Activated T-cell treated with anti-CD3 and anti-CD28 coated beads for 4 hours (primary cell): ENCODE data around the gene BICRAL.
"Not testable (repeated sequence)": the region's sequence is repeated elsewhere in the genome, so short reads cannot be mapped to it uniquely, and the experiment has no call there.

Source experiments
- DNase-seq: peaks from one replicate; pipeline ENCODE4 v3.0.0-alpha.2; 2020

The BICRAL gene

DNA sequence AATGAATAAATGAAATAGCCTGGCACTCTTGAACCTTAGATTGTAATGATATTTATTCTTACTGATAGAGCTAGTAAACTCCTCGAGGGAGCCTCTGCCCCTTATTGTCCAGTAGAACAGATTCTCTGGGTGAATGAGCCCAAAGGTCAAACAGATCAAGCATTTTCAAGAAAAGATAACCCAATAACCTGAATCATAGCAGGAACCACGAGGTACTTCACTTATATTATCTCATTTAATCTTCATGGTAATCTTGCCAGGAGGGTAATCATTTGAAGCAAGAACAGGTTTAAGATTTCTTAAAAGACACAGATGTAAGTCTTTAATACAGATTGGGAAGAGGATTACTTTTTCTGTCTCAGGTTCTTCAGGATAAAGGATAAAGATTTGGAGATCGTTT, 18.9 kb upstream of the BICRAL start:
- no peak for DNase-seq

DNA sequence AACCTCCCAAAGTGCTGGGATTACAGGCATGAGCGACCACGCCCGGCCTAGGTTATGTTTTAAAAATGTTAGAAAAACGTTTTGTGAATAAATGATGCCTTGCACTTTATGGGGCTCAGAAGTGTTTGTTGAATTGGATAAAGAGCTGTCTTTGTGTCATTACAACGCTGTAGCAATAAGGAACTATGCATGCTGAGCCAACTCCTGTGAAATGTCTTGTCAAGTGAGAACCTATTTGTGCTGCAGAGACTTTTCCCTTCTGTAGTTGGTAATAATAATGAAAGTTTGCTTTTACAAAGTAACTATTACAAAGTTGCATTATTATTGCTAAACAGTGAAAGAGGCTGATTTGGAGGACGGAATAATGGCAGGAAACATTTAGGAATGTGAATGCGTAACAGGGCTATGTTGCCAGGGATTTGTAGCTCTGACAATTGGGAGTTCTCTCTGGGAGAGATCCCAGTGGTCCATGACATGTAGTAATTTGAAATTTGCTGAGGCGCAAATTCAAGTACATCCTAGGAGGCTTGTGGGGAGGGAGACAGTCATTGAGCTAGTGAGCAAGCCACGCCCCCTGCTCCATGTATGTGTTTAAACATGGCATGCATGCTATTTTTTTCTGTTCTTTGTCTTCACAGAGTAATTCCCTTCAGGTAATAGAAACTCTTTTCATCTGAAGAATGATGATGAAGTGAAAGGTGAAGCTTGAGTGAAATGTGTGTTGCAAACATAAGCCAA, 16.8 kb upstream of the BICRAL start:
- no peak for DNase-seq

DNA sequence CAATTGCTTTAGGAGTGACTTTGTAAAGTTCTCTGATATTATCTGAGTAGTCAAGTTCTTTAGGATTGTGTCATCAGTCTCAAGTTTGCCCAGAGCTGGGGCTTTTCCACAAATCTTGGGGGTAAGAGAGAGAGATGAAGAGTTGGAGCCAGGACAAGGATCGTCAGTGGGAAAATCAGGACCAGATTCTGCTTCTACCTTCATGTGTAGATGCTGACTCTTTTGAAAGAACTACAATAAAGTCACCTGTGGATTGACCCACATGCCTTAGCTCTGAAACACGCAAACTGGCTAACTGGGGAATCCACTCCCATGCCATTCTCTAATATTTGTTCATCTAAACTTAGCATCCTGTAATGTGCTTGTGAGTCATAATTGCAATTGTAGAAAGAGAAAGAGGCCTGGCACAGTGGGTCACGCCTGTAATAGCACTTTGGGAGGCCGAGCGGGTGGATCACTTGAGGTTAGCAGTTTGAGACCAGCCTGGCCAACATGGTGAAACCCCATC, 15.6 kb upstream of the BICRAL start:
- DNase-seq: no peak

DNA sequence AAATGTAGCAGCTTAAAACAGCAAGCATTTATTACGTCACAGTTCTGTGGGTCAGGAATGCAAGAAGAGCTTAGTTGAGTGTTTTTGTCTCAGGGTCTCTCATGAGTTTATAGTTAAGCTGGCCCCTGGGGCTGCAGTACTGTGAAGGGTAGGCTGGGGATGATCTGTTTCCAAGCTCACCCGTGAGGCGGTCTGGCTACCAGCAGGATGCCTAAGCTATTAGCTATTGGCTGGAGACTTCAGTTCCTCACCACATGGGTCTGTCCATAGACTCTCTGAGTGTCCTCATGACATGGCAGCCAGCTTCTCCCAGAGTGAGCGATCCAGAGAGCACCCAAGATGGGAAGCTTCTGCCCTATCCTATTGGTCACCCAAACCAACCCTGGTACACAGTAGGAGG, 12.8 kb upstream of the BICRAL start:
- DNase-seq: no peak

DNA sequence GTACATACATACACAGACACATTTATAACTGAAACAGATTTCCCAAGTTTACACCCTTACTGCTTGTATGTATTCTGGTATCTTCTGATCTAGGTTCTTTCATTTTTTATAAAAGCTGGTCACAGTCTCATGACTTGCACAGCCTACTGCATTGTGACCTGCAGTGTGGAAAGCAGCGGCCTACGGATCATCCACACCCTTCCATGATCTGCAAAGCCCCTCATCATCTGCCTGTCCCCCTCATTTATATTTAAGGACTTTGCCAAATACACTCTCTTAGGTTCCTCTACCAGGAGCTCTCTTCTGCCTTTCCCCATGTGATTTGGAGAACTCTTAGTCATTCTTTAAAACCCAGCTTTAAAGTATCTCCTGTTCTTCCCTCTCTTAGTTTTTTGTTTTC, 12.0 kb upstream of the BICRAL start:
- no peak for DNase-seq

DNA sequence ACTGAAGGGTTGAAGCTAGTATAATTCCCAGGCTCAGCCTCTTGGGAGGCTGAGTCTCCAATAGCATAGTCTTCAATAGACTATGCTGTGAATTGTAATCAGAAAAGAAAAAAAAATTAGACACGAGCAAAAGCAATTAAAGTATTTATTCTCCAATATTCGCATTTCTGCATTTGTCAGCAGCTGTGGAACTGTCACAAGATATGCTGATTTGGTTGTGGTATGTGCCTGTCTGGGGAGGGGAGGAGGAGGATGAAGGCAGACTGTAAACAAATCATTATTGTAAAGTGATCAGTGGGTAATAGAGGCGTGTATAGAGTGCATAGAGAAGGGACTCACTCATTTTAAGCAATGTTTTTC, 10.1 kb upstream of the BICRAL start:
- no peak for DNase-seq

DNA sequence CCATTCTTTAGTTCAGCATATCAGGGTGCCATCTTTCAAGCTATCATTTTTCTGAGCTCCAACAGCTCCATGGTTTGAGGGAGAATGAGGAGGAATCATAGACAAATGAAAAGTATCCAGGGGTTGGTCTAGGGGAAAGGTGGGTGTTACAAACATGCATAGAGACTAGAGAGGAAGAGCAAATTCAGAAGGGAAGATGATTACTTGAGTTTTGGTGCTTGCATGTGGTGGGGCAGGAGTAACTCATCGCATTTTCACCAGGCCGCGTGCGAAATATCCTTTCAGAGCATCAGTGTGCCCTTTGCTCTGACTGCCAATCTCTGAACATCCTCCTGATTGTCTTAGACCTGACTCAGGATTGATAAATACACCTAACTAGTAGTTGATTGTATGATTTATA, 7.7 kb upstream of the BICRAL start:
- no peak for DNase-seq

DNA sequence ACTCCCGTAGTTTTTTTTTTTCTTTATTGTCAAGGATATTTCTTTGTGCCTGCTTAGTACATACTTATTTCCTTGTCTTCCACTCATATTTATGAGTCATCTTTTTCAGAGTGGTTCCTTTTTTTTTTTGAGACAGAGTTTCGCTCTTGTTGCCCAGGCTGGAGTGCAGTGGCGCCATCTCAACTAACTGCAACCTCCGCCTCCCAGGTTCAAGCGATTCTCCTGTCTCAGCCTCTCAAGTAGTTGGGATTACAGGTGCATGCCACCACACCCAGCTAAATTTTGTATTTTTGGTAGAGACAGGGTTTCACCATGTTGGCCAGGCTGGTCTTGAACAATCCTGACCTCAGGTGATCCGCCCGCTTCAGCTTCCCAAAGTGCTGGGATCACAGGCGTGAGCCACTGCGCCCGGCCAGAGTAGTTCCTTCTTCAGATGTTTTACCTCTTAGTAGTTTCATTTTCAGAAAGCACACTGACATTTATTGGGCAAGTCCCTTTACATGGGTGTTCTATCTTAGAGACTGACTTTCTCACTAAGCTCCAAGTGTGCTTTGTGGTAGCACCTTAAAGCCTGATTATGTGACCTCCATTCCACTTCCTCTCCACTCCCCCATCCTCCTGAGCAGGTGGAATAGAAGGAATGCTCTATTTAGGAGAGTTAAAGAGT, 6.9 kb upstream of the BICRAL start:
- DNase-seq: not testable (repeated sequence)

DNA sequence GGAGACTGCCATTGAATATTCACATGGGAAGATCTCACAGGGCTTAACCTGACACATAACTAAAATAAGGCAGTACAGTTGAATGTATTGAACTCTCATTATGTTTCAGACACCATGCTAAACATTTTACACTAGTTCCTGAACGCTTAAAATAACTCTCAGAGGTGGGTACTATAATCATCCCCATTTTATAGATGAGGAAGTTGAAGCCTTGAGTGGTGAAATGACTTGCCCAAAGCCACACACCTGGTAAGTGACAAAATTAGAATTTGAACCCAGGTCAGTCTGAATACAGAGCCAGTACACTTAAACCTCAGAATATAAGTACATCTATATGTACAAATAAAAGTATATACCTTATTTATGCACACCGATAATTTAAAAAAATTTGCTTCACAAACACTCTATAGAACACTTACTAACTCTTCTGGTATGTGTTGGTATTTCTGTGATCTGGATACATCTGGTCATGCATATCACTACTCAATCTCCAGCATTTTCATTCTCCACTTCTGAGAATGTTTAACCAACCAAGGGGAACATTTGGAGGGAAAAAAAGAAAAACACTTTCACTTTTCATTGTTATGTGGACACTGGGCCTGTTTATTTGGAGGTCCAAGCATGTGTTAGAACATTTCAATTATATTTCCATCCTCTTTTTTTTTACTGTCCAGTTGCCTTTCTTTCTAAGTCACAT, 4.6 kb upstream of the BICRAL start:
- DNase-seq: no peak

DNA sequence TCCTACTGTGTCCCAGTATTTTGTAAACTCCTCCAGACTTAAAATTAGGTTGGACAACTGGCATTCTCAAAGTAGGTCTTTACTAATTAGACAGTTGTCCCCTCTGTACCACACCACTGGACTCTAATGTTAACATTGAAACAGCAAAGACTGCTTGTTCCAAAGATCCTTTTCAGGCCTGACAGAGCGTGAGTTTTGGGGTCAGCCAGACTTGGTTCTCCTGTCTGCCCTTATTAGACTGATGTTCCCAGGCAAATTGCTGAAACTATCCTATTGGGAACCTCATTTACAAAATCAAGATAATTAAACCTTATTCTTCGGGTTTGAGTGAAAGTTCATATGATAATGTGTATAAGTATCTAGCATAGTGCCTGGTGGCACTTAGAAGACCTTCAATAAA, 3.7 kb upstream of the BICRAL start:
- DNase-seq: no peak

DNA sequence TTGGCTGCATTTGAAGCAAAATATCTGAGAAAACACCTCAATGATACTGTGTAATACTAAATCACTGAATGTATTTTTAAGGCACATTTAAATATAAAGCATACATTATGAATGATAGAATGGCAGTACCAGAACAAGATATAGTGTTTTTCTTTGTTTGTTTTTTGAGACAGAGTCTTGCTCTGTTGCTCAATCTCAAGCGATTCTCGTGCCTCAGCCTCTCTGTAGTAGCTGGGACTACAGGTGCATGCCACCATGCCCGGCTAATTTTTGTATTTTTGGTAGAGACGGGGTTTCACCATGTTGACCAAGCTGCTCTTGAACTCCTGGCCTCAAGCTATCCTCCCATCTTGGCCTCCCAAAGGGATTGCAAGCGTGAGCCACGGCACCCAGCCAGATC, 2.3 kb upstream of the BICRAL start:
- no peak for DNase-seq

DNA sequence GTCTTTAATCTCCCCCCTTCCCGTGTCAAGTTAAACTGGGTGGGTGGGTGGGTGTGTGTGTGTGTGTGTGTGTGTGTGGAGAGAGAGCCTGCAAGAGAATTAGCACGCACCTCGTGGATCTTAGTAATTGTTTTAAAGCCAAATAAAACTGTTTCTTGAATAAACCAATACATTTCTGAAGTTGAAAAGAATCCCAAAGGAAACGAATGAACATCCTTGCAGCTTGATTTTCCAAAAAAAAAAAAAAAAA, 381 bp upstream of the BICRAL start:
- no peak for DNase-seq

DNA sequence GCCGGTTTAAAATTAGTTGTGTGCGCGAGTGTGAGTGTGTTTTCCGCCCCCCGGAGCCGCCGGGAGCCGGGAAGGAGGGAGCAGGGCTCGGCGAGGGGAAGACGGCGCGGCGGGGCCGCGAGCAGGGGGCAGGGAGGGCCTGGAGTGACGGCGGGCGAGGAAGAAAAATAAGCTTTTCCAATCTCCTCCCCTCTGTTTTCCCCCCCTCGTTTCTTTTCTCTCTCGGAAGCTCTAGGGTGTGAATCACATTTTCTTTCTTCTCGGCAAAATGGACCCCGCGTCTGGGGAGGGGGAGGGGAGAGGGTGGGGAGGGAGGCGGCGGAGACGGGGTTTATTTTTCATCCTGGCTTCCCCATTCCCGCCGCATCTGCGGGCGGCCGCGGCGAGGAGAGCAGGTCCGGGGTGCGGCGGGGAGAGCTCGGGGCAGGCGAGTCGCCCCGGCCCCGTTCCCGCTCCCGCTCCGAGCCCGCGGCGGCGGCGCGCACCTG, 881 bp downstream of the BICRAL start:
- DNase-seq: peak; percentile 68

DNA sequence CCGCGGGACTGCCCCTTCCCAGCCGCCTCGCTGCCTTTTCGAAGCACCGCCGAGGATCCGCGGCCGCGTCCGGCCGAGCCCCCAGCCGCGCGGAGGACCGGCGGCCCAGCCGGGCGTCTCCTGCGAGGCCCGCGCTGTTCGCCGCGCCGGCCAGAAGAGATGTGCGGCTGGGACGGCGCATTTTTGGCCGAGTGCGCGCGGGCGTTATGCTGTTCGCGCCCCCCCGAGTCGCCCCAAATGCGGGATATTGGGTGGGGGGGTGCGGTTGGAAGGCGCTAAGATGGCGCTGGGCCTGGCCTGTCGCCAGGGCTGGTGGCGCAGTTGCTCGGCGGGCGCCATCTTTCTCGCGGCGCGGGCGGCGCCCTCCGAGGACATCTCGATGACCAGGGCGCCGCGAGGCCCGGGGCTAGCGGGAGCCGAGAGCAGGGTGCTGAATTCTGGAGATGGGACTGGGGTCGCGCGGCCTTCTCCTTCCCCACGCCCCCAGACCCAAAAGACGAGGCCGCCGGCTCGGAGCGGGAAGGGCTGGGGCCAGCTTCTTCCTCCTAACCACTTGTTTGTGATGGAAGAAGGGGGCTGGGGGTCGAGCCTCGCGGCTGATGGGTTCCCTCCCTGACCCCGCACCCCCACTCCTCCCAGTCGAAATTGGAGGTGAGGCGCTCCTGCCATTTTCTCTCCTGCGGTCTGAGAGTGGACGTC, 1.5 kb downstream of the BICRAL start:
- peak; percentile 60 for DNase-seq

DNA sequence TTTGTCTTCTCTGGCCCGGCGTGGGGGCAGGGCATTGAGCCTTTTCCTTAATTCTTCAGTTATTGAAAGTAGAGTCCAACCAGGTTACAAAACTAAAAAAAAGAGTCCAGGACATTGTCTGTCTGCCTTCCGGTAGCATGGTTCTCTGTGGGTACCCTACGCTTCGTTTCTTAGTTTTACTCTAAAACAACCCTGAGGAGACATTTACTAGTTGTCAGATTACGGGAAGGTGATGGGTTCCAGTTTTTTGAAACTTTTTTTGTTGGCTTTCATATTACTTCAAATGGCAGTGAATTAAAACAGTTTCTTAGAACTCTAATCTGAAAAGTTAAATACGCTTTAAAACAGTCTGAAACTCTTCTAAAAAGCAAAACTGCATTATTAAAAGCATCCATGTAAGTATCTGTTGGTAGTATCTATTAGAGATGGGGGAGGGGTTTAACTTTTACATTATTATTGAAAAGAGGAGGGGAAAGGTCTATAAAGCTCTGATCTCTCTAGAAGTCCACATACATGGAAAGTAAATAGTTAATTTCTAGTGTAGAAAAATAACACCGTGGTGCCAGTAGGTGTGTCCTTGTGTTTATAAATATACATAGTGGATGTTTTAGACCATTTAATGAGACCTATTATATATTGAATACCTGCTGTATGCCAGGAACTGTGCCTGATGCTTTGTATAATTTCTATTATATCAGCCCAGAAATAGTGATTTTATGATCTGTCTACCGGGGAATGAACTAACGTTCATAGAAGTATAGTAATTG, 2.2 kb downstream of the BICRAL start:
- no peak for DNase-seq

DNA sequence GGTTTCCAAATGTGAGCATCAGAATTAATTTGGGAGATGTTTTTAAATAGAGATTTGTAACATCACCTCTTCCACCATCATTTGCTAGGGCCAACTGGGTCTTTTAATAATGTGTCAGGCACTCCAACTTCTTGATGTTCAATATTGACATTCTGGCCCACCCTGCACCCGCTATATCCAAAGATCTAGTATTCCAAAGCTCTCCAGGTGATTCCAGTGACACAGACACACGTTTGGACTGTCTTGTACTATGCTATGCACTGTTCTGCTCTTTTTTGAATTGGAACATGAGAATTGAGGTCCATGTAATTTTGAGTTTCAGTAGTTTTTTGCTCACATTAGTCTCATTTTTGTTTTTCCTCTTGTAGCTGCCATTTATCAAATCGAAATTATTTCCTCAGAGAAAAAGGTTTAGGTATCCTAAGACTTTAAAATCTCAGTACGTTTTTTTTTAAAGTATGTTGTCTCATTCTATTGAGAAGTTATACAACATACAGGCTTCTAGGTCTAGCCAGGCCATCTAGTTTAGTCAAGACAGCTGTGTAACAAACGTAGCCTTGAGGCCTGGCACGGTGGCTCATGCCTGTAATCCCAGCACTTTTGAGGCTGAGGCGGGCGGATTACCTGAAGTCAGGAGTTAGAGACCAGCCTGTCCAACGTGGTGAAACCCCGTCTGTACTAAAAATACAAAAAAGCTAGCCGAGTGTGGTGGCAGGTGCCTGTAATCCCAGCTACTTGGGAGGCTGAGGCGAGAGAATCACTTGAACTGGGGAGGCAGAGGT, 3.1 kb downstream of the BICRAL start:
- DNase-seq: no peak

DNA sequence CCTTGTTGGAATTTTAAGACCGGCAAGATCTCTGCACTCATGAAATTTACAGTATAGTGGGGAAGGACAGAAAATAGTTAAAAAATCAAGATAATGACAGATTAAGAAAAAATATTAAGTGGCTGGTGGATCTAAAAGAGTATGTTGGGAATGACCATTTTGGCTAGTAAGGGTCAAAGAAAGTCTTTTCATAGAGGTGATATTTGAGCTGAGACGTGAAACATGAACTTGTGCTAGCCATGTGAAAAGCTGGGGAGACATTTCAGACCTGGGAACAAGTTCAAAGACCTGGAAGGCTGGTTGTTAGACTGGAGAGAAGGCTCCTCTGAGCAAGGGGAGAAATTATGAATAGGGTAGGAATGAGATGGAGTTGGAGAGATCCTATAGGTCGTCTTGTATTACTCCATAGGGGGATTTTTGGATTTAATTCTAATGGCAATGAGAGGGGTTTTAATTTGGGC, 4.7 kb downstream of the BICRAL start:
- no peak for DNase-seq

DNA sequence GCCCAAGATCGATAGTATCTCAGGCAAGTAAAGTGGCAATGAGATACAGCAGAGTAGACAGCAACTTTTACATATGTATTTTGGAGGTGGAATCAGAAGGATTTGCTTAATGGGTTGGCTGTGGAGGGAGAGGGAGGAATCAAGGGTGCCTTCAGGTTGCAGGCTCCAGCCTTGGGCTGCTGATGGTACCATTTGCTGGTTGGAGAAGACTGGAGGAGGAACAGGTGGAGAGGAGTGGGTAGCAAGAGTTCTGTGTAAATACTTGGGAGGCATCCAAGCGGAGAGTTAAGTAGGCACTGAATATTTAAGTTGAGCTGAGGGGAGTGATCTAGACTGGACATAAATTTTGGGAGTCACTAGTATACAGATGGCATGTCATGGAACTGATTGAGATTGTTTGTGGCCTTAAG, 5.2 kb downstream of the BICRAL start:
- no peak for DNase-seq

DNA sequence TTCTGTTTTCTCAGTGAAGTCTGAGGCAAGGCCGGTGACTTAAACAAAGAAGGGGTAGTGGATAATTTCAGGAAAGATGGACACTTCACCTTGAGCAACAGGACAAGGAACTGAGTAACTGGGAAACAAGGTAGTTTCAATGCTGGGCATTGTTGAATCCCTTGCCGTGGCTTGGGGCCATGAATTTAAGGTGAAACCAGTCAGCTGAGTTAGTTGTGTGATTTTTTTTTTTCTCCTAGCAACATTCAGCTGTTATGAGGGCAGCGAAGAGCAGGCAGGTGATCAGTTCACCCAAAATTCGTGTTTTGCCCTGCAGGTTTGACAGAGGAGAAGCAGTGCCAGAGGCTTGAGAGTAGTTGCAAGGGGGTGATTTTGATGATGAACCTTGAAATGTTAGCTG, 6.8 kb downstream of the BICRAL start:
- no peak for DNase-seq

DNA sequence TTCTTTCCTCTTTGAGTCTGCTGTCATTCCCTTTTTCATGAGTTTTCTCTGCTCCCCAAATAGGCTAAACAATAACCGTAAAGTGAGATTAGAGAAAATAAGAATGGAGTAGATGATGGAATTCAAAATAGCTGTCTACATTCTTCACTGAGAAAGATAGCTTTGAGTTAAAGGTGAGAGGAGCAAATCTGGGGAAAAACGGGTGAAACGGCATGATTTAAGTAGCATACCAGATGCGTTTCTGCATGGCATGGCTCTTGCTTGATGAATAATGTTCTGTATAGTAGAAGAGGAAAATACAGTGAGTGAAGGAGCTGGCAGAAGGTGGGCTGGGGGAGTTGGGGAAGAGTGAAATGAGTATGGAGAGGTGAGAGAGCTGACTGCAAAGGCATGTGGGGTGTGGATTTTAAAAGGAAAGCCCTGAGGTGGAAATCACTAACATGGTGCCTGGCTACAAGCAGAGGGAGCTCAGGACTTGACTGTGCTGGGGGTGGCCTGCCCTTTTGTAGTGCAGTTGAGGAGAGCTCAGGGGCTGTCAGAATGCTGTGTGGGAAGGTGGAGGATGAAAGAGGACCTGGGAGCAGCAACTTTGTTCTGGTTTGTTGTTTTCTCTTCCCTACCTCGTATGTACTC, 8.8 kb downstream of the BICRAL start:
- DNase-seq: no peak

DNA sequence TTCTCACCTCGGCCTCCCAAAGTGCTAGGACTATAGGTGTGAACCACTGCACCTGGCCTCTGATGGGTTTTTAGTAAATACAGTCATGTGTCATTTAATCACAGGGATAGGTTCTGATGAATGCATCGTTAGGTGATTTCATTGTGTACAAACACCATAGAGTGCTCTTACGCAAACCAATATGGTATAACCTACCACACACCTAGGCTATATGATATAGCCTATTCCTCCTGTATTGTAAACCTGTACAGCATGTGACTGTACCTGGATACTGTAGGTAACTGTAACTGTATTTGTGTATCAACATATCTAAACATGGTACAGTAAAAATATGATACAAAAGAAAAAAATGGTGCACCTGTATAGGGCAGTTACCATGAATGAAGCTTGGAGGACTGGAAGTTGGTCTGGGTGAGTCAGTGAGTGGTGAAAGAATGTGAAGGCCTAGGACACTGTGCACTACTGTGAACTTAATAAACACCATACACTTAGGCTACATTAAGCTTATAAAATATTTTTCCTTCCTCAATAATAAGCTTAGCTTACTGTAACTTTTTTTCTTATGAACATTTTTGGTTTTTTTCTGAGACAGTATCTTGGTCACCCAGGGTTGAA, 10.0 kb downstream of the BICRAL start:
- no peak for DNase-seq
